Activated CD4-positive, alpha-beta T cell treated with anti-CD3 and anti-CD28 coated beads, Interleukin-2, amount 50 U/mL, for 48 hours (primary cell): ENCODE results near the gene CDH3.
A peak's percentile ranks its signal among the peaks of the same experiment; 100 is the strongest.

ENCODE experiments used
- DNase-seq, 2 experiments: peaks; one replicate each; pipeline ENCODE4 v3.0.0-alpha.2; 2020

Gene CDH3

DNA sequence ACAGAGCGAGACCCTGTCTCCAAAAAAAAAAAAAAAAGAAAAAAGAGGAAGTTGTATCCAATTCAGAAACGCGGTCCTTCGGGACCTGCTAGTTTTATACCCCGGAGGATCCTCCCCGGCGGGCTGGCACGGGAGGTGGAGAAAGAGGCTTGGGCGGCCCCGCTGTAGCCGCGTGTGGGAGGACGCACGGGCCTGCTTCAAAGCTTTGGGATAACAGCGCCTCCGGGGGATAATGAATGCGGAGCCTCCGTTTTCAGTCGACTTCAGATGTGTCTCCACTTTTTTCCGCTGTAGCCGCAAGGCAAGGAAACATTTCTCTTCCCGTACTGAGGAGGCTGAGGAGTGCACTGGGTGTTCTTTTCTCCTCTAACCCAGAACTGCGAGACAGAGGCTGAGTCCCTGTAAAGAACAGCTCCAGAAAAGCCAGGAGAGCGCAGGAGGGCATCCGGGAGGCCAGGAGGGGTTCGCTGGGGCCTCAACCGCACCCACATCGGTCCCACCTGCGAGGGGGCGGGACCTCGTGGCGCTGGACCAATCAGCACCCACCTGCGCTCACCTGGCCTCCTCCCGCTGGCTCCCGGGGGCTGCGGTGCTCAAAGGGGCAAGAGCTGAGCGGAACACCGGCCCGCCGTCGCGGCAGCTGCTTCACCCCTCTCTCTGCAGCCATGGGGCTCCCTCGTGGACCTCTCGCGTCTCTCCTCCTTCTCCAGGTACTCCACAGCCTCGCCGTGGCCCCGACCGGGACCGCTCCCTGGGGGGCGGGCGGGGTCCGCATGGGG is at the start of gene CDH3:
CDH3 (plus strand) TSS at position 596 of the 779 bp plus-strand sequence; CDS start at position 666, 70 bp downstream.
- peak; percentile 19 to 28 for DNase-seq

DNA sequence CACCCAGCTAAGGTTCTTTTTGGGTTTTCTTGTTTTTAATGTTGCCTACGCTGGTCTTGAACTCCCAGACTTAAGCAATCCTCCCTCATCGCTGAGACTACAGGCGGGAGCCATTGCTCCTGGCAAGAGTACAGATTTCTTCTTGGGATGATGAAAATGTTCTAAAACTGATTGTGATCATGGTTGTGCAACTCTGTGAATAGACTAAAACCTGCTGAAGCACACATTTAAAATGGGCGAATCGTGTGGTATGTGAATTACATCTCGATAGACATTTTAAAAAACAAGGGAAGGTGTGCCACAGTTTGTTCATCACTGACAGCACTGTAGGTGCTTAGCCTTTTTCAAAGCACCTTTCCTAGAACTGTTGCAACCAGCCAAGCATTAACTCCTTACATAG is 48.8 kb upstream of the CDH3 start:
- DNase-seq, result no peak

- no peak for DNase-seq
Measured at GRCh38 chr16:68599586-68599985, 45.5 kb upstream of the CDH3 start.

DNA sequence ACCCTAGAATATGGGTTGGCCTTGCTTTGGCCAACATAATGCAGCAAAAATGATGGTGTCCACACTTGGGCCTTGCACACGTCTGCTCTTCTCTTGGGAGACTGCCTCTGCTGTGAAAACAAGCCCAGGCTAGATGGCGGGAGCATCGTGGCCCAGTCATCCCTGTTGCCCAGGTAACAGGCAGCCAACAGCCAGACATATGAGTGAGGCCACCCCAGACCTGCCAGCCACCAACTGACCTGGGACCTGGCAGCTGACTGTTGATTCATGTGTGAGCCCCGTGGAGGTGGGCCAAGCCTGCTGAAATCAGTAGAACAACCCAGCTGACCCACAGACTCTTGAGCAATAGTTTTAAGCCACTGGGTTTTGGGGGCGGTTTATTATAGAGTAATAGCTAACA is 39.4 kb upstream of the CDH3 start:
- DNase-seq, result no peak

GRCh38 chr16:68607443-68607842 is 37.7 kb upstream of the CDH3 start:
- no peak for DNase-seq

GRCh38 chr16:68608330-68608729 is 36.8 kb upstream of the CDH3 start:
- no peak for DNase-seq

GRCh38 chr16:68612996-68613395 is 32.1 kb upstream of the CDH3 start:
- no peak for DNase-seq

- DNase-seq, result no peak
Measured at GRCh38 chr16:68617734-68618133, 27.4 kb upstream of the CDH3 start.

GRCh38 chr16:68626557-68626956 is 18.6 kb upstream of the CDH3 start:
- DNase-seq, result no peak

DNA sequence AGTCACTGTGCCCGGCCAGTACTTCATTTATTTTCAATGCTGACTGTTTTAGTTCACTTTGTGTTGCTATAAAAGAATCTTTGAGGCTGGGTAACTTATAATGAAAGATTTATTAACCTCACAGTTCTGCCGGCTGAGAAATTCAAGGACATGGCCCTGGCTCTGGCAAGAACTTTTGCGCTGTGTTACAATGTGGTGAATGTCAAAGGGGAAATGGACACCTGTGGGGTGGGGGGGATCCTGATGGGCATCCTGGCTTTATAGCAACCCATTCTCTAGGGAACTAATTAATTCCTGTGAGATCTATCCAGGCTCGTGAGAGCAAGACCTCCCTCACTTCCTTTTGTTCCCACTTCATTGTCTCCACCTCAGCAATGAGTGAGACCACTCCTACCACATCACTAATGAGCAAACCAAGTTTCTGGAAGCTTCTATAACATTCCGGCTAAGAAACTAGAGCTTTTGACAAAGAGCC is 17.1 kb upstream of the CDH3 start:
- DNase-seq, result no peak

DNA sequence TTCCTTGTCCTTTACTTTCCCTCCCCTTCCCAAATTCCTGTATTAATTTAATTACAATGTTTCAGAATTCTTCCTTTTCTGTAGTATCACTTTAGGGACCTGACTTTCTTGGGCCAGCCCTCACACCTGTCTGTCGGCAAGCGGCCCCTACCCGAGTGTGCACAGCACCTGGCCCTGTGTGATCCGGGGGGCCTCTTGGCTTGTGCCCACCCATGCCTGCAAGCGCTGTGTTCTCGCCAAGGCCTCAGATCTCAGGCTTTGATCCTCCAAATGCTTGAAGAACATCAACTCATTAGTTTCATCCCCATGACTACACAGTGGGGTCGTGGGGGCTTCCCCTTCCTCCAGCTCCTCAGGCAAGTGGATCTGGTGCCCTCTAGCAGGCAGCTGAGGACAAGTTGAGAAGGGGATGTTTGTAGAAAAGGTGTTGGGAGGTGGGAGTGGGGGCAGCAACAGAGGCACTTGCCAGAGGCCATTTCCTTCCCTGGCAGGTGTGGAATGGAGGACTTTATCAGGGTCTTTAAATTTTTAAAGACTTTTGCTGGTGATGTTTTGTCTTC is 15.7 kb upstream of the CDH3 start:
- DNase-seq, result no peak

- DNase-seq, result no peak
Measured at GRCh38 chr16:68636064-68636560, 9.0 kb upstream of the CDH3 start.

GRCh38 chr16:68636818-68637217 is 8.3 kb upstream of the CDH3 start:
- no peak for DNase-seq

- no peak for DNase-seq
Measured at GRCh38 chr16:68640972-68641371, 4.1 kb upstream of the CDH3 start.

GRCh38 chr16:68642047-68642435 is 3.1 kb upstream of the CDH3 start:
- no peak for DNase-seq

DNA sequence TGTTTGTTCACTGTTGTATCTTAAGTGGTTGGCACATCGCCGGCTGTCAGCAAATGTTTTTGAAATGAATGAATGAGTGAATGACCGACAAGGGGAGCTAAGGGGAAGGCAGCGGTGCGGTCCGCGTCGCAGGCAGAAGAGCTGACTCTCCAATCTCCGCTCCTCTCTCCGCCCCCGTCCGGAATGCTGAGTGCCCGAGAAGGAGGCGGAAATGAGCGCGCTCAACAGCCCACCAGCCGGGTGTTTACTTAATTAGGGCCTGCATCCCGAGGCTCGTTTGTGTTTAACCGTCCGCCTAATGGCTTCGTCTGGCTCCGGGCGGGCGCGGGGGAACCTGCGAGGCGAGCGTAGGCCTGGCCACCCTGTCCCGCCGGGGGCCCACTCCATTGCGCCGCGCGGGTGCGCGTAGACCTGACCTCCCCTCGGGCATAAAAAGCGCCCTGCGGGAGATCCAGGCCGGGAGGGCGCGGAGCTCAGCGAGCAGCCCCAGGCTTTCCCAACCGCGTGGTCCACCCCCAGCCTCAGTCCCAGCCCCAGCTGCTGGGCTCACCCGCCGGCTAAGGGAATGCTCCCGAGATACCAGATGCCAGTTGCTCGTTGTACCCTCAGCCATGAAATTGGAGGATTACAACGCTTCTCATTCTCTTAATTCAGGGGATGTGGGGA is 2.5 kb upstream of the CDH3 start:
- DNase-seq, result no peak

DNA sequence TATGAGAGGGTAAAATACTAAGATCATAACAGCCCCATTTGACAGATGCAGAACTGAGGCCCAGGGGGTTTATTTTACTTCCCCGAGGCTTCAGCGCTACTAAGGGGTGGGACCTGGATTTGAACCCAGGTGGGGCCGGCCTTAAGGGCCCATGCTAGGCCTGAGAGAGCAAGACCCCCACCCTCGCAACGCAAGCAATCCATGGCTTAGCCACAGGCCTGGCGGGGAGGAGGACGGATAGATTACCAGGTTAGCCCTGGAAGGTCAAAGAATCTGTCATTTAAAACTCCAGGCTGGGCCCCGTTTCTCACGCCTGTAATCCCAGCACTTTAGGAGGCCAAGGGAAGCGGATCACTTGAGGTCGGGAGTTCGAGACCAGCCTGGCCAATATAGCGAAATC is 1.9 kb upstream of the CDH3 start:
- DNase-seq, result no peak

GRCh38 chr16:68643847-68644246 is 1.3 kb upstream of the CDH3 start:
- DNase-seq, result no peak

DNA sequence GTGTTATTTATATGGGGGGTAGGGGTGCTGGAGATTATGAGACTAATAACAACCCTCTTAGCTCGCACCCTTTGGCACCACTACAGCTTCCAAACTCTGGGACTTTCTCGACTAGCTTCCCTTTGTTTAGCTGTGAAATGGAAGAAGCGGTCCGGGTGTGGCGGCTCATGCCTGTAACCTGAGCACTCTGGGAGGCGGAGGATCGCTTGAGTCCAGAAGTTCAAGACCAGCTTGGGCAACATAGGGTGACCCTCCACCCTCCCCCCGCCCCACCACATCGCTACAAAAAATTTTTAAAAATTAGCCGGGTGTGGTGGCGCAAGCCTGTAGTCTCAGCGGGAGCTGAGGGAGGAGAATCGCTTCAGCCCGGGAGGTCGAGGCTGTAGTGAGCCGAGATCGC is 814 bp upstream of the CDH3 start:
- no peak for DNase-seq

- no peak for DNase-seq
Measured at GRCh38 chr16:68645494-68646388, 631 bp downstream of the CDH3 start.

GRCh38 chr16:68646953-68647659 is 2.0 kb downstream of the CDH3 start:
- DNase-seq, result no peak

- no peak for DNase-seq
Measured at GRCh38 chr16:68651136-68651535, 6.0 kb downstream of the CDH3 start.
